Measurements from ENCODE around the gene CACNG4. TPM values are rescaled to one million over a fixed set of nuclear protein-coding genes. Genes with fewer than 3 reads are reported as not detected.

Gene CACNG4
- 6.3 TPM for polyA plus RNA-seq (ENCODE audit: insufficient read length)

DNA sequence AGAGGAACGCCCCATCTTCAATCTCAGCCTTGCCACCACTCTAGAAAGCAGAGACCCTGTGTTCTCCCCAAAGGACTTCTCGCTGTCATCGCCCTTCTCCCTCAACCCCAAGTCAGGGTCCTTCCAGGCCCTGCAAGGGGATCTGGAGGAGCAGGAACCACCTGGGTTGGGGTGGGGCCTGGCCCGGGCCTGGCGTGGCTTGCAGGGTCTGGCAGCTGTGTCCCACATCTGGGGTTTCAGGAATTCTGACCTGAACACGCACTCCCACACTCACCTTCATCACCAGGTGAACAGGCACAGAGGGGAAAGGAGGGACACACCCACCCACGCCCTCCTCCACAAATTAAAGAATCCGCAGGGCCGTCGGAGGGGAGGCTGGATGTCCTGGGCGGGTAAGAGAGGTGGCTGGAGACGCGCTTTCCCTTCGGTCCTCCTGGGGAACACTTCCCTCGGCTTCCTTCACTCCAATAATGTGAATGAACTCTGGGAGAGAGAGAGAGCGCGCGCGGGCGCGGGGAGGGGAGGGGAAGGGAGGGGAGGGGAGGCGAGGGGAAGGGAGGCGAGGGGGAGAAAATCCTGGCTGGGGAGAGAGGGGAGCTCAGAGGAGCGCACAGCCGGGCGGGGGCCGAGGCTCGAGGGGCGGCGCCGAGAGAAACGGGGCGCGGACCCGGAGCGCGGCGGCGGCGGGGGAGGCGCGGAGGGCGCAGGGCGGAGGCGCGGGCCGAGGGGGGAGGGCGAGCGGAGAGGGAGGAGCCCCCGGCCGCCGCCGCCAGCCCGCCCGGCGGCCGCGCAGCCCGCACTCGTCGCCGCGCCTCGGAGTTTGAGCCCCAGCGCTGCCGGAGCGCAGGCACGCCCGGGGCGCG is at the start of gene CACNG4:
Gene CACNG4, plus strand, starts transcription at position 799 of the 863 bp plus-strand sequence. CDS start 205 bp downstream, outside the sequence.
- no peak for DNase-seq (ENCODE audit: low read depth)

DNA sequence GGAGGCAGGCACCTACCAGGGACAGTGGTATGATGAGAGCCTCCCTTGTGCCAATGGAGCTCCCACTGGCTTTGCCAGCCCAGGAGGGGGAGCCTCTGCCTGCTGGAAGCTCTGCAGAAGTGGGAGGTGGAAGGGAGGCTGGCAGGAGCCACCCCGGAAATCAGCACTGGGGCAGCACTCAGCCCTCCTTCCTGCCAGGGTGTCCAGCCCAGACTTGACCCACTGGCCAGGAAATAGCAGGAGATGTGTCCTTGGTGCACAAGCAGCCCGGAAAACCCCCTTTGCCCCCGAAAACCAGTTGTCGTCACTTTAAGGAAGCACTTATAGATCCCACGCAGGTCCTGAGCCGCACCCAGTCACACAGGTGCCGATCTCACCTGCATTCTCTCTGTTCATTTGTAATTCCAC is 49.3 kb upstream of the CACNG4 start:
- no peak for DNase-seq (ENCODE audit: low read depth)

DNA sequence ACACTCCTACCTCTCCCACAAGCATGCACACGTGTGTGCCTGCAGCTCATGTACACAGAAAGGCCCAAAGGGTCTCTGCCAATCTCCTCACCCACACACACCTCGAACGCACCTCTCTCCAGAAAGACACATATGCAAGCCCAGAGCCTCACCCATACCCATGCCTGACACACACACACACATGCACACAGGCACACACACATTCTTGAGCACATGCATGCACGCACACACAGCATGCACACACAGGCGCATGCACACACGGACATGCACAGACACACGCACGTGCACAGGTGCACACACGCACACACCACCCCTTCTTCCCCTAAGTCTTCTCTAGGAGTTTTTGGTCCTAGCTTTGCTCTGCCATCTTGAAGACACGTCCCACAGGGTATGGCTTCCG is 48.7 kb upstream of the CACNG4 start:
- DNase-seq (ENCODE audit: low read depth) = no peak

DNA sequence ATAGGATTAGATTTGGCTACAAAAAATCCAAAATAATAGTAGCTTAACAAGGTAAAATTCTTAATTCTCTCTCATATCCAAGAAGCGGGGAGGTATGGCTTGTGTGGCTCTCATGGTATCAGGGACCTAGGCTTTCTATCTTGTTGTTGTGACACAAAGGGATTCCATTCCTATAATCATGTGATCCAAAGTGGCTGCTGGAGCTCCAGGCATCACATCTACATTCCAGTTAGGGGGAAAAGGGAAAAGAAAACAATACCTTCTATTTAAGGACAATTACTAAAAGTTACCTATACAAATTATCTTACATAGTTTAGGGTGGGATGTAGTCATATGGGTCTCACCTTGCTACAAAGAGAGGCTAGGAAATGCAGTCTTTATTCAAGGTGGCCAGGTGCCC is 47.6 kb upstream of the CACNG4 start:
- no peak for DNase-seq (ENCODE audit: low read depth)

DNA sequence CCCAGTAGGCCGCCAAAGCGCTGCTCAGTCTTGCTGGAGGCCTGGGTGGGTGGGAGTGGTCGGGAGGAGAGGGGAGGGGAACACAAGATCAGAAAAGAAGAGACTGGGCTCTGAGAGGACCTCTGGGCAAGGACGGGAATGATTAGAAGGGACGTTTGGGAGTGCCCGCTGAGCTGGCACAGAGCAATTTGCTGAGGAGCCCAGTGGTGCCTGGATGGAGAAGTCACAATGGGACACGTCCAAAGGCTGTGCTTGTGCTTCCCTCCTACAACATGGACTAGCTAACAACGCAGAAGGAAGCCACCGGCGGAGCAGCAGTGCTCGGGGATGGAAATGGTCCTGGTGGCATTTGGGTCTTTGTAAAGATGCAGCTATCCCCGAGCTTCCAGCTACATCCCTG is 45.6 kb upstream of the CACNG4 start:
- no peak for DNase-seq (ENCODE audit: low read depth)

DNA sequence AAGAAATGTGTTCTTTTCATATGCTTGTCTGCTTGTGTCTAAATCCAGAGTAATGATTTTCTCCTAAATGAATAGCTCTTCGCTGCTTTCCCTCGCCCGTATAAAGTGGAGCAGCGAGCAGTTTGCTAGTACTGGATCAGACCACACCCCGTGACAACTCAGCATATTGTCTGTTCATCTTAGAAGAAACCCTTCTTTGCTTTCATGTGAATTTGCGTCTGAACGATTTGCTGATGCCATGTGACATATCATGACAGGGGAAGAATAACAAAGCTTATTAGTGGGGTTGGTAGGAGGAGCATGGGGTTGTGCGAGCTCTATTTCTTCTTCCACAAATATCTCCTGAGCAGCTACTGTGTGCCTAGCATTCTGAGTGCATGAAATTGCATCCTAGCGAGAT is 44.1 kb upstream of the CACNG4 start:
- no peak for DNase-seq (ENCODE audit: low read depth)

DNA sequence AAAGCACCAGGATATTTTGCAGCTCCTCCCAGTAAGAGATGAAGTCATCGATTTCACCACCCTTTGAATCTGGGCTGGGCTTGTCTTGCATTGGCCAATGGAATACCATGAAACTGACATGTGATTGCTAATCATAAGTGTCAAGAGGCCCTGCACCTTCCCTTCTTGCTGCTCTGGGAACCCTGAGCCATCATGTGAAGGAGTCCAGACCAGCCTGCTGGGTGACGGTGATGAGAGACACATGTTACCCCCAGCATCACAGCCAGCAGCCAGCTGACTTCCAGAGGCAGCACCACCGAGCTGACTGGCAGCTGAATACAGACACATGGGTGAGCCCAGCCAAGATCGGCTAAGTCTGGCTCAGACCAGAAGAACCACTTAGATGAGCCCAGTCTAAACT is 43.6 kb upstream of the CACNG4 start:
- no peak for DNase-seq (ENCODE audit: low read depth)

DNA sequence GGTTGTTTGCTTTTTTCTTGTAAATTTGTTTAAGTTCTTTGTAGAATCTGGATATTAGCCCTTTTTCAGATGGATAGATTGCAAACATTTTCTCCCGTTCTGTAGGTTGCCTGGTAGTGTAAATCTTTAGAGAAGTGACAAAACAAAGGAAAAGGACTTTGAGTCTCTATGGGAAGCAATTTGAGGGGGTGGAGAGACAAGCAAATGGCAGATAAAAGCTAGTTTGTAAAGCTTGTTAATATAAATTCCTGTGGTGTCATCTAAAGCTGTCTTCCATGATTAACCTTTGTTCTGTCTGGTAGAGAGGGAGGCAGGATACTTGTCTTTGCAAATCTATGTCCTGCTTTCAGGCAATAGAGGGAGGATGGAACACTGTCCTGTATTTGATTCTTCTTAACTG is 40.6 kb upstream of the CACNG4 start:
- no peak for DNase-seq (ENCODE audit: low read depth)

DNA sequence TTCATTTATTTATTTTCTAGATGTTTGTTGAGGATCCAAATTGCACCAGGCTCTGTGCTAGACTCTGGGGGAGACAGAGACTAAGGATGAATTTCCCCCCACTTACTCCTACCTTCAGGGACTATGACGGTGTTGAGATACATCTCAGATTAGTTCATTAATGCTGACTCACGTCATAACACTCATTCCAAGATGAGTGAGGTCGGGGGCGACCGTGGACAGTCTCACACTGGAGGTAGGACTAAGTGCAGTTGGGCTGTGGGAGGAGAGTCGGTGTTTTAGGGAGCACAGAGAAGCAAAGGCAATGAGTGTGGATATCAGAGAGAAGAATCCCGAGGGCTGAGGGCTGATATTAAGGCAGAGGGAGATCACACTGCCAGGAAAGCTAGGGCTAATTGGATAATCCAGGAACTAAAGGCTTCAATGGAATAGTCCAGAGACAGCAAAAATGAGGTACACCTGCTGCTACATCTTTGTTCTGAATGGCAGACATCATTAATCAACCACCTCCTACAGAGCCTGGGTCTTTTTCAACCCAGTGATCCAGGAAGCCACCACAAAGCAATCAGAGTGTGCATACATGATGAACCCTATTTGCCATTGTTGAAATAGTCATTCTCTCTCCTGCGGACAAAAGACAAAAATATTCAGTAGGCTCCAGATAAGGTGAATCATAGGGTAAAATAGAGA is 38.6 kb upstream of the CACNG4 start:
- no peak for DNase-seq (ENCODE audit: low read depth)

DNA sequence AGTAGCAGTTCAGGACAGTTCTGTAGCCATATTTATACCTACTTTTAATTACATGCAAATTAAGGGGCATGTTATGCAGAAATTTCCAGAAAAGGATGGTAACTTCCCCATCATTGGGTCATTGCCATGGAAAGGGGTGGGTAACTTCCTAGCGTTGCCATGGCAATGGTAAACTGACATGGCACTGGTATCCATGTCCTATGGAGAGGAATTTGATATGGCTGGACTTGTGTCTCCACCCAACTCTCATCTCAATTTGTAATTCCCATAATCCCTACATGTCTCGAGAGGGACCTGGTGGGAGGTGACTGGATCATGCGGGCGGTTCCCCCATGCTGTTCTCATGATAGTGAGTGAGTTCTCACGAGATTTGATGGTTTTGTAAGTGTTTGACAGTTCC is 35.6 kb upstream of the CACNG4 start:
- DNase-seq (ENCODE audit: low read depth) = no peak

DNA sequence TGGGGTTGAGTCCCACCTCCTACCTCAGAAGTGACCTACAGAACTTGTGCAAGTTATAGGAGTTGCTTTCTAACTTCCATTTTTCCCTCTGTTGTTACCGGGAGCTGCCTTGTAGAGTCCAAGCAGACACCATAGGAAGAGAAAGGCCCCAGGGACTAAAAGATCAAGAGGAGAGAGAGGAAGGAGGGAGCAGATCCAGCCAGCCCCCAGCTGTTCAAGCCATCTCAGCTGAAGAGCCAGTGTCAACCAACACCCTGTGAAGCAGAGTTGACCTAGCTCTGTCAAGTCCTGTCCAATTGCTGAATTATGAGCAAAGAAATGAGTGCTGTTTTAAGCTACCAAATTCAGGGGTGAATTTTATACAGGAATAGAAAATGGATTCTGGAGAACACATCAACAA is 34.9 kb upstream of the CACNG4 start:
- DNase-seq (ENCODE audit: low read depth) = no peak

DNA sequence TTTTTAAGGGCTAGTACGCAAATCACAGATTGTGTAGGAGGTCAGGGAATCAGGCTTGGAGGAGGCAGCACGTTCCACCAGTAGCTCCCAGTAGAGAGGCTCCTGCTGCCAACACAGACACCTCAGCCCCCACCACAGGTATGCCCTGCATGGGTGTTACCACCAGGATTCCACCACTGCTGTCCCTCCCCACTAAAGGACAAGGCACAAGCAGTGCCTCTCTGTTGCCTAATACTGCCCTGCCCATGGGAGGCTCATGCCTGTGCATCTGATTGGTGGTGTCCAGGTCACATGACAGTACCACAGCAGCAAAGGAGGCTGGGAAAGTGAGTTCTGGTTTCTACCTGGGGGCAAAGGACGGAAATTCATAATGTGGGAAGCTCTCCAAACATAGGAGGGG is 33.6 kb upstream of the CACNG4 start:
- DNase-seq (ENCODE audit: low read depth) = no peak

DNA sequence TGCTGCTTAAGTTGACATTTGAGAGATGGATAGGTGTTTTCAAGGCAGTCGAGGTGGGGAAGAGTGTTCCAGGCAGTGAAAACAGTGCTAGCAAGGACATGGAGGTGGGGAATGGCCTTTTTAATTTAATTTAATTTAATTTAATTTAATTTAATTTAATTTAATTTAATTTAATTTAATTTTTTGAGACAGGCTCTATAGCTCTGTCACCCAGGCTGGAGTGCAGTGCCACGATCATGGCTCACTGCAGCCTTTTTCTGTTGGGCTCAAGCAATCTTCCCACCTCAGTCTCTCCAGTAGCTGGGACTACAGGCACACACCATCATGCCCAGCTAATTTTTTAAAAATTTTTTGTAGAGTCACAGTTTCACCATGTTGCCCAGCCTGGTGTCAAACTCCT is 32.2 kb upstream of the CACNG4 start:
- DNase-seq (ENCODE audit: low read depth) = no peak

DNA sequence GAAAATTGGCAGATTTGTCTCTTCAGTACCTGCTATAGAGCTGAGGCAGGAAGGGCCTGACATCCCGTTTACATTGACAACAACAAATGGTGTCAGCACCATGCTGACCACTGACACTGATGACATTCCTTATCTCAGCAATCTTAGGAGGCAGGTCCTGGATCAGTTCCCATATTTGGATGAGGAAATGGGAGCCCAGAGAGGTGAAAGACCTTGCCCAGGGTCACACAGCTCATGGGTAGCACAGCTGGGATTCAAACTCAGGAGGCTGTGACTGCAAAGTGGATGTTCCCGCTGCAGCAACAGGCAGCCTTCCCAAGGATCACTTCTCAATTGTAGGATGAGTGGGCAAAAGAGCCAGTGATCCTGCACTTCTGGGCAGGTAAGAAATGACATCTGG is 30.5 kb upstream of the CACNG4 start:
- no peak for DNase-seq (ENCODE audit: low read depth)

DNA sequence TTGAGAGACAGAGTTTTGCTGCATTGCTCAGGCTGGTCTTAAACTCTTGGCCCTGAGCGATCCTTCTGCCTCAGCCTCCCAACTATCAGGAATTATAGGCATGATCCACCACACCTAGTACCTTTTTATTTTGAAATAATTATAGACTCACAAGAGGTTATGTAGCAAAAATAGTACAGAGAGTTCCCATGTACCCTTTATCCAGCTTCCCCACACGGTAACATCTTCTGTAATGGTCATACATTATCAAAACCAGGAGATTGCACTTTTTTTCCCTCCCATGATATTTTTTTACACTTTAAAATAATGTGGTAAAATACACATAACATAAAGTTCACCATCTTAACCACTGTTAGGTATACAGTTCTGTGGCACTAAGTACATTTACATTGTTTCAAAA is 28.8 kb upstream of the CACNG4 start:
- no peak for DNase-seq (ENCODE audit: low read depth)

DNA sequence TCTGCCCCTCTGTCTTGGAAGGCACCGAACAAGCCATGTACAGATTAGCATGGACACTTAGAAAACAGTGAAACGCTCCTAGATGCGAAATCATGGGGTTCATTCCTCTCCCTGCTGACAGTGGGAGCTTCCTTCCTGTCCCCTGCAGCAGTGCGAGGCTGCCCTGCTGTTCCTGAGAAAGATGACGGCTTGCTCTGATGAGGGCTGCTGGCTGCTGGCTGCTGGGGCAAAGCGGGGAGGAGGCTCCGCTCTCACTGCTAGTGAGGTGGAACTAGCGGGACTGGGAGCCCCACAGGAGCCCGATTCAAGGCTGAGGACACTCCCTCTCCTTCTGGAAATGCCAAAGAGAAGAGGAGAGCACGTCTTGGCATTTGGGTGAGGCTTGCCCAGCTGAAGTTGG is 25.9 kb upstream of the CACNG4 start:
- no peak for DNase-seq (ENCODE audit: low read depth)

DNA sequence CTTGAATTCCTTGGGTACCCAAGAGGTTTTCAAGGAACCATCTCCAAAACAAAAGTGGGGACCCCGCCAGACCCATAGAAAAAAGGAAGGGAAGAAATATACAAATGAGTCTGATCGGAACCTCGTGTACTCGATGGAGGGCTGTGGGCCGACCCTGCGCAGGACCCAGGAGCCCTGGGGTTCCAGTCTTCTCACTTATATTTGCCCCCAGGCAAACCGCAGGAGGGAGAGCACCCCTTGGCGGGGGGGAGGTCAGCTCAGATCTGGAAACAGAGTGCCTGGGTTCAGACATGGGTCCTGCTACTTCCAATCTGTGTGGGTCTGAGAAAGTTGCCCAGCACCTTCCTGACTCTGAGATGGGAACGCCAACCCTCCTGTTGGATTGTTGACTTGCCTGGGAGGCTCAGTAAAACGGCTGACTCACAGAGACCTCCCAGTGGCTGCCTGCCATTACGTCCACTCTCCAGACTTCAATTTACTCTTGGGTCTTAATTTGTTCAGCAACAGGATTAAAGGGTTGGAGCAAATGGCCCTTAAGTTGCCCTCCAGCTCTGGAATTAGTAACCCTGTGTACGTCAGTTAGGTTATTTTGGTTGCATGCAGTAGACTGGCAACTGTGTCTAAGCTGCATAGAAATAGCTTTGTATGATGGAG is 24.9 kb upstream of the CACNG4 start:
- DNase-seq (ENCODE audit: low read depth) = no peak

DNA sequence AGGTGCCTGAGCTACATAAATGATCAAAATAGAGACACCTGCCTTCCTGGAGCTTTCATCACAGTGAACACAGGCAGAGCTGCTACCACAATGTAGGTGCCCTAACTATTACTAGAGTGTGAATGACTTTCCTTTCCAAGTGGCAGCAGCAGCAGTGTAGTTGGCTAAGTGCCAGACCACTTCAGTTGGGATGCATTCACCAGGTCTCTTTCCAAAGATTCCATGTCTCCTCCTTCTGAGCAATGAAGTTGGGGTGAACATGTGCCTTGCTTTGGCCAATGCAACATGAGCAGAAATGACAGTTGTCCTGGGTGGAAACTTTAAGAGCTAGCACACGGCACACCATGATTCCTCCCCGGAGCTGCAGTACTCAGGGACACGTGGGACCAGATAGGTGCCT is 23.3 kb upstream of the CACNG4 start:
- no peak for DNase-seq (ENCODE audit: low read depth)

DNA sequence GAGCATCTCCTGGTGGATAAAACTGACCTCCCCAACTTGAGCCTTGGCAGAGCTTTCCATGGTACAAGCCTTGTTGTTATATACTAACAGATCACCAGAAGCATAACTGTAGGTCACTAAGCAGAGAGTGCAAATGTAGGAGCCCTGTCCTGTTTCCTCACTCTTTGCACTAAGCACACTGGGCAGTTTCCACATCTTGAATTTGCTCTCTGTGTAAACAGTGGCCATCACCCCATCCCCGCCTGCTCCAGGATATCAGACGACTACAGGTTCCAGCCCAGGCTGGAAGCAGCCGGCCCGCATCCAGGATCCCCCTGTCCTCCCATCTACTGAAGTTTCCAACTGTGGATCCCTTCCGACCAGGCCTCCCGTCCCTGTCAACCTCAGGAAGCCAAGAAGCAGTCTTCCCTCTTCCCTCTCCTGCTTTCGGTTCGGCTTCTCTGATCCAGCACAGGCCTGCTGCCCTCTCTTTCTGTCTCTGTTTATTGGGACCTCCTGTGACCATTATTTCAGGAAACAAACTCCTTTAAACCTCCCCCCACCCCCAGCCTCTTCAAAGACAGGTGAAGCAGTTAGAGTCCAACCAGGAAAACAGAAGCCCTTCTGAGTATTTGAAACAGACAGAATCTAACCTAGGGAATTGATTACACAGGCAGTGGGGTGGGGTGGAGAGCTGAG is 22.6 kb upstream of the CACNG4 start:
- no peak for DNase-seq (ENCODE audit: low read depth)

DNA sequence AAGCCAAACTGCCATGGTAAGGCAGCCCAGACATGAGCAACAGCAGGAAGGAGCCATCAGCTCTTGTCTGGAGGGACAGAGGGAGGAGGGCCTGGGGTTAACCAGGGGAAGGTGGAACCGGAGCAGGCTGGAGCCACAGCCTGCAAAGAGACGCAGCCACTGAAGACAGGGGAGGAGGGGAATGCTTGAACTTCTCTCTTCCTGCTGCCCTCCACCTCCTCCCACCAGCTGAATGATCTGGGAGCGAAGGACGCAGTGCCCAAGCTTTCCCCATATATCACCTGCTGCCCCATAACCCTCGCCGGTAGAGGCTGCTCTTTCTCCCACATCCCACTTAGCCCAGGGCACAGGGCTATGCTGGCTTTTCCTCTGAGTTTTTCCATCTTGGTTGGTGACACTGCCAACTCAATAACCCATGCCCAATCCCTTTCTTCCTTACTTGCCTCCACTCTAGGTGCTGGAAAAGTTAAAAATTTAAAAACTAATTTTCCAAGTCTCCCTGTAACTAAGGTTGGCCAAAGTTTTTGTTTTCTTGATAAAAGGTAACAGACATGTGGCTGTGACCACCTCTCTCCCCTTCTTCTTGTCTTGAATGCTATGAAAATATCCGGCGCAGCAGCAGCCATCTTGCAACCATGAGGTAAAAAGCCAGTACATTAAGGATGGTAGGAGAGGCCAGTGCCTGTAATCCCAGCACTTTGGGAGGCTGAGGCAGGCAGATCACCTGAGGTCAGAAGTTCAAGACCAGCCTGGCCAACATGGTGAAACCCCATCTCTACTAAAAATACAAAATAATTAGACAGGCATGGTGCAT is 21.8 kb upstream of the CACNG4 start:
- DNase-seq (ENCODE audit: low read depth) = no peak

DNA sequence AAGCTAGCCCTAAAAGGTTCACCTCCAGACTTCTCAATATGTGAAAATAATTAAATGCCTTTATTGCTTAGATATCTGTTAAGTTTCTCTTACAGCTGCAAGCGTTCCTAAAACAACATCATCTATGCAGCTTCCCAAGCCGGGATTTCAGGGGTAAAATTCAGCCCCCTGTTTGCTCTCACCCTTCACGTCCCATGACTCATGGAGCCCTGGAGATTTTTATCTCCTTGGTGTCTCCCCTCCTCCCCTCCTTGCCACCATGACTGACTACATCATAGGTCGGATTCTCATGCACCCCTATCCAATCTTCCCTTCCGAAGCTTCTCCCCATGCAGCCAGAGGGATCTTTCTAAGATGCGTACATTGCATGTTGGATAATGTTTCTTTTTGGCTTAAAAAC is 21.0 kb upstream of the CACNG4 start:
- DNase-seq (ENCODE audit: low read depth) = no peak

Measured in forelimb muscle (tissue), 1 donor.